Right renal cortex interstitium (tissue), 3 donors: ENCODE data around the gene ZNF491. TPM values are rescaled to one million over a fixed set of nuclear protein-coding genes. Genes with fewer than 3 reads are reported as not detected.
"Not testable (repeated sequence)": the region's sequence is repeated elsewhere in the genome, so short reads cannot be mapped to it uniquely, and the experiment has no call there.

Experiments used
- DNase-seq, 3 donors: peaks; one replicate each; pipeline ENCODE4 v3.0.0-alpha.2; 2013; ENCODE audit warnings: low read depth in 3 of 3, low spot score in 2 of 3
- polyA plus RNA-seq, 3 donors: library from polyadenylated mRNA; unstranded; fragments of 120-200 nt; gene quantifications; one replicate each; pipeline ENCODE4 v1.2.1, GENCODE V29; 2013; ENCODE audit not compliant: insufficient read length in 3 of 3

Gene ZNF491
- polyA plus RNA-seq, 3 donors: 3.9 to 4.2 (median 4.0) TPM

DNA sequence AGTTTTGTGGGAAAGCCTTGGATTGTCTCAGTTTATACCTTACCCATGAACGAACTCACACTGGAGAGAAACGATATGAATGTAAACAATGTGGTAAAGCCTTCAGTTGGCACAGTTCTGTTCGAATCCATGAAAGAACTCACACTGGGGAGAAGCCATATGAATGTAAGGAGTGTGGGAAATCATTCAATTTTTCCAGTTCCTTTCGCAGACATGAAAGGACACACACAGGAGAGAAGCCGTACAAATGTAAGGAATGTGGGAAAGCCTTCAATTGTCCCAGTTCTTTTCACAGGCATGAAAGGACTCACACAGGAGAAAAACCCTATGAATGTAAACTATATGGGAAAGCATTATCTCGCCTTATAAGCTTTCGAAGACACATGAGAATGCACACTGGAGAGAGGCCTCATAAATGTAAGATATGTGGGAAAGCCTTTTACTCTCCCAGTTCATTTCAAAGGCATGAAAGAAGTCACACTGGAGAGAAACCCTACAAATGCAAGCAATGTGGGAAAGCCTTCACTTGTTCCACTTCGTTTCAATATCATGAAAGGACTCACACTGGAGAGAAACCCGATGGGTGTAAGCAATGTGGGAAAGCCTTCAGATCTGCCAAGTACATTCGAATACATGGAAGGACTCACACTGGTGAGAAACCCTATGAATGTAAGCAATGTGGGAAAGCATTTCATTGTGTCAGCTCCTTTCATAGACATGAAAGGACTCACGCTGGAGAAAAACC, 8.2 kb downstream of the ZNF491 start:
- no peak for DNase-seq

DNA sequence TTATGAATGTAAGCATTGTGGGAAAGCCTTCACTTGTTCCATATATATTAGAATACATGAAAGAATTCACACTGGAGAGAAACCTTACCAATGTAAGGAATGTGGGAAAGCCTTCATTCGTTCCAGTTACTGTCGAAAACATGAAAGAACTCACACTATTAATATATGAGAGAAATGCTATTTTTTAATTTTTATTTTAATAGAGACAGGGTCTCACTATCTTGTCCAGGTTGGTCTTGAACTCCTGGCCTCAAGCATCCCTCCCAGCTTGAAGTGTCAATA, 8.7 kb downstream of the ZNF491 start:
- DNase-seq: no peak

DNA sequence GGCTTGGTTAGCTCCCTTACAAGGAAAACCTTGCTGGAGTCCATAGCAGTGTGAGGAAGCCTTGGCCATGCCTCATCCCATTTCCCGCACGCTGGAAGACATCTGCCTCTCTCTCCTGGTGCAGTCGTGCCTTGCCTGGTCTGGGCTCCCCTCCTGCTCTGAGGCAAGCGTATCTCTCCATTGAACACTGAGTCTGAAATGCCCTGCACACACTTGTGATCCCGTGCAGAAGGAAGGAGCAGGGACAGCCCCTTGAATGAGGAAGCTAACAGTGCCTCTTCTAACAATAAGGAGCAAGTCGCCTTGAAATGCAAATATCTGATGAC, 15.3 kb downstream of the ZNF491 start:
- peak in 1 of 3 donors; percentile 21 for DNase-seq

DNA sequence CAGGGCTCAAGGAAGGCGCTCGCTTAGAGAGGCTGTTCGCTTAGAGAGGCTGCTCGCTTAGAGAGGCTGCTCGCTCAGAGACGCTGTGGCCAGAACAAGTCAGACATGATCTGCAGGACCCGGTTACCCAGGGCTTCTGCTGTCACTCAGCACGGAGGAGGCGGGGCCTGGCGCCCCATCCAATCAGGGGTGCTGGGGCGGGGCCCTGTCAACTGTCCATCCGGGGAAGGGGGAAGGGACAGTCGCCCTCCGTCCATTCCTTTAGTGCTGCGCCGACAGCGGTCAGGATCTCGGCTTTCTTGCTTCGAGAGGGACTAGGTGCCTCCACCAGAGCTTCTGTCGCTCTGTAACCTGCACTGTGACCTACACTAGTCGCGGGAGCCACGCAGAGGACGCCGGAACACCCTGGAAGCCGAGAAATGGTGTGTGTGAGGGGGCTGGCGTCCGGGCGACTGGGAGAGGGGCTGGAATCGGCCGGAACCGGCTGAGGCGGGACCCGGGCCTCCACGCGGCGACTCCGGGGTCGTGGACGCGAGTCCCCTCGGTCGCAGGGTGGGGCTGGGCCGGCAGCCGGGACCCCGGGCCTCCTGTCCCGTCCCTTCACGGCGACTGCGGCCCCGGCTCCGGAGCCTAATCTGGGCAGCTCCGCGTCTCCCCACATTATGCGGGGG, 15.8 kb downstream of the ZNF491 start, which contains the start of gene ZNF440:
ZNF440 (plus strand) TSS at position 245 of the 671 bp plus-strand sequence; CDS start at position 420, 175 bp downstream.
- peak; percentile 81 to 92 (median 90) for DNase-seq

DNA sequence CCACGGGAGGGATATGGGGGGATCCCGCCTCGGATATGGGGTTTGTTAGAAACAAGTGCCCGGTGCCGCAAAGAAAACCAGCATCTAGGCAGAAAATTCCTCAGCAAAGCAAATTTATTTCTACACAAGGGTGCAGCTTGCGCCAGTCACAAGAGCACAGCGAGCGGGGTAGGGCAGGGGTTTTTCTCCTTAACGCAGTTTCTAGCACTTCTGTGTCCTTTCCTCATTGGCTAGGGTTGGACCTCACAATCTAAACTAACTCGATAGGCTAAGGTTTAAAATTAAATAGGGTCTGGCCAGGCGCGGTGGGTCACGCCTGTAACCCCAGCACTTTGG, 16.3 kb downstream of the ZNF491 start:
- DNase-seq: peak in 1 of 3 donors; percentile 10

DNA sequence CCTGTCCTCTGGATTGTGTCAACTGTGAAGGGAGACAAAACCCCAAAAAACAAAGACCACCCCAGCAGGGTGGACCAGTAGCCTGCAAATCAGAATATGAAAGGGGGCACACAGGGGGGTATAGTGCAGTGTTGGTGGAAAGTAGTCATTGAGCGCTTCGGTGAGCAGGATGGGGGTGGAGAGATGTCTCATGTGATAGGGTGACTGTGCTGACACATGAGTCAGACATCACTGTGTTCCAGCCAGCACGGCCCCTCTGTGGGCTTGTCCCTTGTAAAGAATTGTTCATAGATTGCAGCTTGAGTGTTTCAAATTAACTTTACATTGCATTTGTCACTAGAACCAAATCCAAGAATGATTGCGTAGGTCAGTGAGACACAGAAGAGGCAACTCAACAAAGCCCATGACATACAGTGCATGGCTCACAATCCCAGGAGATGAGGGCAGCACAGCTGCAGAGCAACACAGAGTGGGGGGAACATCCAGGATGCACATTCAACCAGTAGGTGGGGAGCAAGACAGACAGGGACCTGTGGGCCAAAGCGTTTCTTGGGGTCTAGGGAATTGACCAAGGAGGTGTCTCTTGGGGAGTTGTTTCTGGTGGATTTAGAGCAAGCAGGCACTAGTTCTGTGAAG, 23.3 kb downstream of the ZNF491 start:
- no peak for DNase-seq

DNA sequence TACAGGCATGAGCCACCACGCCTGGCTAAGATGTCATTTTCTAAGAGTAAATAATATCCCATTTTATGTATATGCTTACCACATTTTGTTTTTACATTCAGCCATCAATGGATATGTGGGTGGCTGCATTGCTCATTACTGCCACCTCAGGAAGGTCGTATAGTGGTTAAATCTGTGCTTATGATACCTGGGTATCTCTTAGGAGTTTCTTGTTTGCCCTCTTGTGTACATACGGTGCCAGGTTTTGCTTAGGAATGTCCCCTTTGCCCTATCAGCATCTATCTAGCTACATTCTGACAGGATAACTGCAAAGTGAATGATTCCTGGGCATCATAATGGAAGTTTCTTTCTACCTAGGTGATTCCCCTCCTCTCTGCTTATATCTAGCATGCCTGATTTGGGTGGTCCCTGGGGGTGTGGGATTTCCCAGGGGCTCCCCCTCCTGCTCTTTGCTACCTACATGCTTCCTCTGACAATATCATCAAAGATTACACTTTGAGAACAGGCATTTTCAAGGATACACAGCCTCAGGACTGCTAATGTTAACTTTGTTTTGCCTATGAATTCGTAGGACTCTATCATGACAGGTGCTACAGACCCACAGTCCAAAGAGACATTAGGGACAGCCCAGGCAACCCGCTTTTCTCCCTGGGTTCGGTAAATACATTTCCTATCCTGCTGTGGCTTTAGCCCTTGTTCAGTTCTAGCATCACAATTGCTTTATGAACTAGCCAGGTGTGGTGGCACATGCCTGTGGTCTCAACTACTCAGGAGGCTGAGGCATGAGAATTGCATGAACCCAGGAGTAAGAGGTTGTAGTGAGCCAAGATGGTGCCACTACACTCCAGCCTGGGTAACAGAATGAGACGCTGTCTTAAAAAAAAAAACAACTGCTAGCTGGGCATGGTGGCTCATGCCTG, 30.9 kb downstream of the ZNF491 start:
- DNase-seq: not testable (repeated sequence)

DNA sequence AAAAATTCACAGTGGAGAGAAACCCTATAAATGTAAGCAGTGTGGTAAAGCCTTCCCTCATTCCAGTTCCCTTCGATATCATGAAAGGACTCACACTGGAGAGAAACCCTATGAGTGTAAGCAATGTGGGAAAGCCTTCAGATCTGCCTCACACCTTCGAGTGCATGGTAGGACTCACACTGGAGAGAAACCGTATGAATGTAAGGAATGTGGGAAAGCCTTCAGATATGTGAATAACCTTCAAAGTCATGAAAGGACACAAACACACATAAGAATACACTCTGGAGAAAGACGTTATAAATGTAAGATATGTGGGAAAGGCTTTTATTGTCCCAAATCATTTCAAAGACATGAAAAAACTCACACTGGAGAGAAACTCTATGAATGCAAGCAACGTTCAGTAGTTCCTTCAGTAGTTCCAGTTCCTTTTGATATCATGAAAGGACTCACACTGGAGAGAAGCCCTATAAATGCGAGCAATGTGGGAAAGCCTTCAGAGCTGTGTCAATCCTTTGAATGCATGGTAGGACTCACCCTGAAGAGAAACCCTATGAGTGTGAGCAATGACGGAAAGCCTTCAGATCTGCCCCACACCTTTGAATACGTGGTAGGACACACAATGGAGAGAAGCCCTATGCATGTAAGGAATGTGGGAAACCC, 34.1 kb downstream of the ZNF491 start:
- no peak for DNase-seq

DNA sequence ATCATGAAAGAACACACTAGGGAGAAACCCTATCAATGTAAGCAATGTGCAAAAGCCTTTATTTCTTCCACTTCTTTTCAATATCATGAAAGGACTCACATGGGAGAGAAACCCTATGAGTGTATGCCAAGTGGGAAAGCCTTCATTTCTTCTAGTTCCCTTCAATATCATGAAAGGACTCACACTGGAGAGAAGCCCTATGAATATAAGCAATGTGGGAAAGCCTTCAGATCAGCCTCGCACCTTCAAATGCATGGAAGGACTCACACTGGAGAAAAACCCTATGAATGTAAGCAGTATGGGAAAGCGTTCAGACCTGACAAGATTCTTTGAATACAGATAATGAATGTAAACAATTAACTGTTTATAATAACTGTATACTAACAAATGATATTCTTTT, 35.2 kb downstream of the ZNF491 start:
- no peak for DNase-seq

DNA sequence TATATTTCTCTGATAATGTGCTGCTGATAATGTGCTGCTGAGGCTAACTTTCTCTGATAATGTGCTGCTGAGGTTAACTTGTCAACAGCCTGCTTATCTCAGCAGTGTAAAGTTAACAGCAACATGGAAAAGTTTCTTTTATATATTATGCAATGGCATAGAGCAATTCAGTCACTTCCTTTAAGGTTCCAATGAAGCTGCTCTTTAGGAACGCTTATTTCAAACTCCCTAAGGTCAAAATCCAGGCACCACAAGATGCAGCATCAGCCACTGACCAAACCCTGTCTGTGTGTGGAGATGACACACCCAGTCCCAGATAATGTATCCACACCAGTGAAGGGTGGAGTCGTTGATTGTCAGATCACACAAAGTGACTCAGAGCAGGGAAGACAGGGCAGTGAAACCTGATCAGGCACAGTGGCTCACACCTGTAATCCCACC, 37.3 kb downstream of the ZNF491 start:
- DNase-seq: not testable (repeated sequence)

DNA sequence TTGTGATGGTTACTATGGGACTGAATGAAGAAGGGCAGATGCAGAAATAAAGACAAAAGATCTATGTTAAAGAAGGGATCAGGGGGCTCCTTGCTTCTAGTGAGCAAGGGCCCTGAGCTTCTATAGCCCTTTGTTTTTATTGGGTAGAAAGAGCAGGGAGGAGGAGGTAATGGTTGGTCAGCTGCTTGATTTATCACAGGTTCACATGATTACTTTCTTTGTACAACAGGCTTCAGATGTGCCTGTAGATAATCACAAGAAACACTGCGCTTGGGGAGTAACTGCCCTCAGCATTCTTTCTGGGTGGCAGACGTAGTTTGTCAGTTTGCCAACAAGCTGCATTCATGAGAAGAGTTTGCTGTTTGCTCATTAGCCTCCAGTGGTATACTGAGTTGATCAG, 45.4 kb downstream of the ZNF491 start:
- DNase-seq: peak in 2 of 3 donors; percentile 24 to 25

DNA sequence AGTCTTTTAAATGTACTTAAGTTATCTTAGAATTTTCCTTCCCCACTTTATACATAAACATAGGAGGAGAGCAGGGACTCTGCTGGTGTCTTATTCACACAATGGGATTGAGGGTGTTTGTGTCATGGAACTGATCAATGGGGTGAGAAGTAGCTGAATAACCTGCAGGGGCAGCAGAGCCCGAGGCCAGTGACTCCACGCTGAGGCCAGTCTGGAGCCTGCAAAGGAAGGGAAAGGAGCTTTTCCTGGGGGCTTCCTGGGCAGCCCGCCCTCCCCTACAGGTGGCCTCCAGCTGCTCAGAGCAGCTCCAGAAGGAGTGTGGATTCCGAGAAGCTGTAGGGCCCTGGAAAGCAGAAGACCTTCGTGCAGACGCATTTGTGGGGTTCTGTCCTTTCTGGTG, 49.3 kb downstream of the ZNF491 start:
- not testable (repeated sequence) for DNase-seq

DNA sequence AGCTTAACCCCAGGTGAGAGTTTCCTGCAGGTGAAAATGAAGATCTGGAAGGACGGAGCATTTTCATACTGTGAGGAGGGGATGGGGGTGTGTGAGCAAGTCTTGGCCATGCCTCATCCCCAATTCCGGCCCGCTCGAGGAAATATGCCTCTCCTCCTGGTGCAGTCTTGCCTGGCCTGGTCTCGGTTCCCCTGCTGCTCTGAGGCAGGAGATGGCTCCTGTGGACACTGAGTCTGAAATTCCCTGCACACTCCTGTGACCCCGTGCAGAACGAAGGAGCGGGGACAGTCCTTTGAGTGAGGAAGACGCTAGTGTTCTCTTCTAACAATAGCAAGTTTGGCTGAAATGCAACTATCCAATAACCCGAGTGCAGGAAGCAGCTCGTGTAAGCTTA, 49.9 kb downstream of the ZNF491 start:
- no peak for DNase-seq

DNA sequence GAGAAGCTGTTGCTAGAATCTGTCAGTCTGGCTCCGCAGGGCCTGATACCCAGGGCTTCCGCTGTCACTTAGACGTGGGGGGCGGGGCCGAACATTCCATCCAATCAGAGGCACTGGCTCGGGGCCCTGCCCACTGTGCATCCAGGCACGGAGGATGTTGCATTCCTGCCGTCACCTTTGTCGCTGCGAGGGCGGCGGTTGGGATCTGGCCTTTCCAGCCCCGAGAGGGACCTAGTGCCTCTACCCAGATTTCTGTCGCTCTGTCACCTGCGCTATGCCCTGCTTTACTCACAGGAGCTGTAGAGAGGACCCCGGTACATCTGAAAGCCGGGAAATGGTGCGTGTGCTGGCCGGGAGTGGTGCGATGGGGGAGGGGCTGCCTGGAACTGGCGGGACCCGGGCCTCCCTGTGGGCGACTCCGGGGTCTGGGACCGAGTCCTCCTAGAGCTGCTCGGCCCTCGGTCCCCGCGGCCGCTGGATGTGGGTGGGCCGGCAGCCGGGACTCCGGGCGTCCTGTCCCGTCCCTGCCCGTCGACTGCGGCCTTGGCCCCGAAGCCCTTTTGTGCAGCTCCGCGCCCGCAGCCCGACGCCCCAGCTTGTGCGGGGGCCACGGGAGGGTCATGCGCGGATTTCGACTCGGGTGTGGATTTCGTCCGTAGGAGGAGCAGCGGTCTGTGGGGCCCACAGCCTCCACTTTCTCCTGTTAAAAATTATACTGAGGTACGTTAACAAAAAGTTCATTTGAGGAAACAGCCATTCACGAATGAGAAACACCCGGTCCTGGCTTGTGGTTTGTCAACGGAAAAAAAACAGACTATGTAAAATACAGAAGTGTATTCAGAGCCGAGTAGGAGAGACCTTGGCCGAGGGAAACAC, 50.5 kb downstream of the ZNF491 start, which contains the start of gene ZNF439:
ZNF439 (plus strand) TSS at position 133 of the 876 bp plus-strand sequence; CDS start at position 275, 142 bp downstream.
- peak; percentile 77 to 85 (median 81) for DNase-seq

DNA sequence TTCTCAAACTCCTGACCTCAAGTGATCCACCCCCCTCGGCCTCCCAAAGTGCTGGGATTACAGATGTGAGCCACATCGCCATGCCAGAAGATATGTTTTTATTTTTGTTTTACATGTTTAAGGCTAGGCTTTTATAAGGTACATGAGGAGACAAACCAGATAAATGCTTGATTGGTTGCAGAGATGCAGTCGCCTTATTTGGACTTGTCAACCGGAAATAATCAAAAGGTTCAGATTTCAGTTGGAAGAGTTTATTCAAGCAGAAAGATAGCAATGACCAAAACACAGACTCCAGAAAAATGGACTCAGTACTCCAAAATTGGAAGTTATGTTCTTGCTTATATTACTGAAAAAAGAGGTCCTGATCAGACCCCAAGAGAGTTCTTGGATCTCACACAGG, 52.0 kb downstream of the ZNF491 start:
- not testable (repeated sequence) for DNase-seq

DNA sequence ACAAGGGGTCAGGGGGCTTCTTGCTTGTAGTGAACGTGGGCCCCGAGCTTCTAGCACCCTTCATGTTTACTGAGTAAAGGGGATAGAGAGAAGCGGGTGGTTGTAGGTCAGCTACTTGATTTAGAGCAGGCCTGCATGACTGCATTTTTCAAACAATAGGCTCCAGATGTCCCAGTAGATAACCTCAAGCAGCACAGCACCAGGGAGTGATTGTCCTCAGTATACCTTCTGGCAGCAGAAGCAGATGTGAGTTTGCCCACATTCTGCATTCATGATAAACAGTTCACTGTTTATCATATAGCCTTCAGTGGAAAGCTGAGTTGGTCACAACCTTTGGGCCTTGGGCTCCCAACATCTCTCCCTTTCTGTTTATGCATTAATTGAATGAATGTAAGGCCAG, 55.0 kb downstream of the ZNF491 start:
- no peak for DNase-seq

DNA sequence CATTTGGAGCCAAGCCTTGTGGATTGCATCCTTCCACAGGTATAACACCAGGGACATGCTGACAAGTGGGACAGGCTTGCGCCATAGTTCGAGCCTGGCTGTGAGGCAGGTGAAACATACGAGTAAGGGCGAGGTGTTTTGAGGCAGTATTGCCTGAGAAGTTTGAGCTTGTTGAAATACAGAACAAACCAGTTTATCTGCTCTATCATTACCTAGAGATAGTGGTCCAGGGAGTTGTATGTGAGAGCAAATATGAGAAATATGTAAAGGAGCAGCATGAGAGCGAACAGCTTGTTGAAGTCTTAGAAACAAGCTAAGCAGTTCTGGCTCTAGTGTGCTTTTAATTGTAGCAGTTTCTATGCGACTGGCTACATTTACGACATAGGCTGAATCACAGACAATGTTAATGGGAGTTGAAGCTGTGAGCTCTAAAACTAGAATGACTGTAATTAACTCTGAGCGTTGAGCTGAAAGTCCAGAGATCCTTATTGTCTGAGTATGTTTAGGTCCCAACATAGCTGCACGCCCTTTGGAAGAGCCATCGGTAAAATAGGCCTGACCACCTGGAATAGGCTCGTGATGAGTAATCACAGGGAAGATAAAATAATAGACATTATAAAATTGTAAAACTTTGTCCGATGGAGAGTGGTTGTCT, 58.4 kb downstream of the ZNF491 start:
- no peak for DNase-seq
